IPS DF 19.7 (cell line): ENCODE measurements around the gene ATN1.

Experiments used
- DNase-seq: peaks from one replicate; pipeline ENCODE4 v3.0.0-alpha.2; 2013; ENCODE audit warnings: low read depth, low spot score

The ATN1 gene

GRCh38 chr12:6944381-6945186, 16.8 kb downstream of the ATN1 start:
- no peak for DNase-seq

GRCh38 chr12:6945613-6946012, 17.9 kb downstream of the ATN1 start:
- DNase-seq, result no peak

- no peak for DNase-seq
These were observed 18.5 kb downstream of the ATN1 start for GRCh38 chr12:6946033-6946919.

- DNase-seq, result no peak
These were observed 19.2 kb downstream of the ATN1 start for GRCh38 chr12:6946920-6947374.

- no peak for DNase-seq
These were observed 19.9 kb downstream of the ATN1 start for GRCh38 chr12:6947615-6948014.

GRCh38 chr12:6948873-6949594, 21.3 kb downstream of the ATN1 start:
- no peak for DNase-seq

GRCh38 chr12:6950401-6950801, 22.6 kb downstream of the ATN1 start:
- DNase-seq, result no peak

GRCh38 chr12:6950811-6951540, 23.2 kb downstream of the ATN1 start, which contains the start of gene PTPN6:
Gene PTPN6, plus strand, starts transcription at chr12:6951356. Its CDS starts 157 bp downstream, at chr12:6951513.
- no peak for DNase-seq

- no peak for DNase-seq
These were observed 23.9 kb downstream of the ATN1 start for GRCh38 chr12:6951551-6952120.

GRCh38 chr12:6952121-6952862, 24.5 kb downstream of the ATN1 start:
- DNase-seq, result no peak

GRCh38 chr12:6952863-6953441, 25.2 kb downstream of the ATN1 start:
- no peak for DNase-seq

- no peak for DNase-seq
These were observed 25.9 kb downstream of the ATN1 start for GRCh38 chr12:6953442-6954315.

GRCh38 chr12:6954316-6955107, 26.8 kb downstream of the ATN1 start:
- no peak for DNase-seq

GRCh38 chr12:6955108-6956020, 27.6 kb downstream of the ATN1 start:
- DNase-seq, result no peak

GRCh38 chr12:6956021-6956727, 28.4 kb downstream of the ATN1 start:
- no peak for DNase-seq

- DNase-seq, result no peak
These were observed 29.5 kb downstream of the ATN1 start for GRCh38 chr12:6957151-6957701.
